ENCODE data around the gene RMRP.

RMRP gene

DNA sequence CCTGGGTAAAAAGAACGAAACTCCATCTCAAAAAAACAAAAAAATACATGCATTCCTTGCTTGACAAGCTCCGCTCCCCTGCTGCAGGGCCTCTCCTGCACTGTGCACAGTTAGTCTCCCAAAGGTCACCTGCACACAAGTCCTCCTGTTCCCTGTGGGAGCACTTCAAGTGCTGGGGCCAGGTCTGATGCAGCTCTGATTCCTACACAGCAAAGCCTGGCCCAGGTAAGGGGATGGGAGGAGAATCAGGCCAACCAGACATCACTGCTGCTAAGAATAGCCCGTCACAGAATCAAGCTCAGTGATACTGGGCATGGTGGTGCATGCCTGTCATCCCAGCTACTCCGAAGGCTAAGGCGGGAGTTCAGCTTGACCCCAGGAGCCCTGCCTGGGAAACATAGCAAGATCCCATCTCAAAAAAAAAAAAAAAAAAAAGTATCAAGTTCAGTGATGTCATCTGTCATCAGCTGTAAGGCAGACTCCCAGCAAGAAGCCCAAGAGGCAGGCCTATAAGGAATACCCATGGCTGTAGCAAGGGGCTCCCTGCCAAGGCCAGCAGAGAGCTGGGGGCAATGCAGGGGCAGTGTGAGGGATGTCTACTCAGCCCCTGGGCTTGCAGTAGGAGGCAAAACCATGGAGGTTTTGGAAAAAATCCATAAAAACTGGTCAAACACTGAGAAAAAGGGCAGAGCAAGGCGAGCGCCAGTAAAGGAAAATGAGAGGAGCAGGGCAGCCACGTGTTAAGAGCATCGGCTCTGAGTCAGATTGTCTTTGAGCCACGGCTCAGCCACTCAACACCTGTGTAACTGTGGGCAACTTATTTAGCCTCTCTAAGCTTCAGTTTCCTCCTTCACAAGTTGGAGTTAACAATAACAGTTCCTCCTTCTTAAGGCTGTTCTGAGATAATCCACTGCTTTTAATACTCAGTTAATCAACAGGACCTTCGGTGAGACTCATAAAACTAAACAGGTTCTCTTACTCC is 28.7 kb upstream of the RMRP start:
- DNase-seq, result no peak

GRCh38 chr9:35685506-35685905 is 27.7 kb upstream of the RMRP start:
- no peak for DNase-seq

DNA sequence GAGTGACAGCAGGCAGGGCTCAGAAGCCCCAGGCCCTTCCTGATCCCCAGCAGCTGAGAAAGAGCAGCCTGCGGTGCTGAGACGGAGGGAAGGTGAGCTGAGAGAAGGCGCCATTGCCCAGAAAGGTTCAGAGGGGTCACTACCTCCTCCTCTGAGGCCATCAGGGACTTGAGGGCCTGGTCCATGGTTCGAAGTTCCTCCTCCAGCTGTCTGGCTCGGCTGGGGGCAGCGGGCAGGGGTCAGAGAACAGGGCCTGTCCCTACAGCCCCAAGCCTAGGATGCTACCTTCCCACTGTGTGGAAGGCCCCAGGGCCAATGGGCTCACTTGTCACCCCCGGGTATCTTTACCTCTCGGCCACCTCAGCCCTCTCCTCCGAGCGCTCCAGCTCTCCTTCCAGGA is 27.1 kb upstream of the RMRP start:
- DNase-seq, result no peak

DNA sequence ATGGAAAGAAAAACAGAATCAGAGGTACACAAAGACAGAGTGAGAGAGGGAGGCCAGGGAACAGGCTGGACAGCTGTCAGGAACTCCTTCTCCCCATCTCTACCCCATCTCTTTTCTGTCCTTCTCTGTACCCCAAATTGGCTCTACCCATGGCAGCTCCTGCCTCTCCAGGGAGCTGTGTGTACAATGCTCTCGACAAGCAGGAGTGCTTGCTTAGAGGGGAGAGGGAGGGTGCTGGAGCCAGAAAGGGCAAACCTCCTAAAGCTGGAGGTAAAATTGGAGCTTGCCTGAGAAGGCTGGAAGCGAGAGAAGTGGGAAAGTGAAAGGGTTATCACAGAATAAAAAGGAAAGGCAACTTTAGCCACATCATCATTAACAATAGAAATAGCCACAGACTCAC is 25.5 kb upstream of the RMRP start:
- no peak for DNase-seq

- no peak for DNase-seq
Observed at GRCh38 chr9:35682520-35683315, 24.9 kb upstream of the RMRP start.

- DNase-seq, result no peak
Observed at GRCh38 chr9:35682051-35682450, 24.2 kb upstream of the RMRP start.

DNA sequence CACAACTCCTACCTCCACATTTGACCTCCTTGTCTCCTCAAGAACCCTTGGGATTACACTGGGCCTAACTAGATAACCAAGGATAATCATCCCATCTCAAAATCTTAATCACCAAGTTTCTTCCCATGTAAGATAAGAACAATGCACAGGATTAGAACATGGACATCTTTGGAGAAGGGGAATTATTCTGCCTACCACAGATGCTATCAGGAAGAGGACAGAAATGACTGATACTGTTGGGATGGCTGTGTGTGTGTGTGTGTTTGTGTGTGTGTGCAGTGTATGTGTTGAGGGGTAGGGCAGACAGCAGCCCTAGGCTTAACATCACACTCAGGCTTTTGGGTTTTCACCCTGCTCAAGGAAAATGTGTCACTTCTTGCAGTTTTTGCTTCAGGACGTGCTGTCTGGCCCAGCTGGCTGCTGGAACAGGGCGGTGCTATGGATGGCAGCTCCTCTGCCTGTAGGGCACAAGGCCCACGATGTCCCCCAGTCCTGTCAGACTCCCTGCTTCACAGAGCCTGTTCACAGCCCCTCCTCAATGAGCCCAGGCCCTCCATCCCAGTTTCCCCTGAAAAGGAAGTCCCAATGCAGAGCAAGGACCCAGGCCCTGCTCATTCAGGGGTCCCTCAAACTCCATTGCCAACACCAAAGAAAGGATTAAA is 23.7 kb upstream of the RMRP start:
- no peak for DNase-seq

DNA sequence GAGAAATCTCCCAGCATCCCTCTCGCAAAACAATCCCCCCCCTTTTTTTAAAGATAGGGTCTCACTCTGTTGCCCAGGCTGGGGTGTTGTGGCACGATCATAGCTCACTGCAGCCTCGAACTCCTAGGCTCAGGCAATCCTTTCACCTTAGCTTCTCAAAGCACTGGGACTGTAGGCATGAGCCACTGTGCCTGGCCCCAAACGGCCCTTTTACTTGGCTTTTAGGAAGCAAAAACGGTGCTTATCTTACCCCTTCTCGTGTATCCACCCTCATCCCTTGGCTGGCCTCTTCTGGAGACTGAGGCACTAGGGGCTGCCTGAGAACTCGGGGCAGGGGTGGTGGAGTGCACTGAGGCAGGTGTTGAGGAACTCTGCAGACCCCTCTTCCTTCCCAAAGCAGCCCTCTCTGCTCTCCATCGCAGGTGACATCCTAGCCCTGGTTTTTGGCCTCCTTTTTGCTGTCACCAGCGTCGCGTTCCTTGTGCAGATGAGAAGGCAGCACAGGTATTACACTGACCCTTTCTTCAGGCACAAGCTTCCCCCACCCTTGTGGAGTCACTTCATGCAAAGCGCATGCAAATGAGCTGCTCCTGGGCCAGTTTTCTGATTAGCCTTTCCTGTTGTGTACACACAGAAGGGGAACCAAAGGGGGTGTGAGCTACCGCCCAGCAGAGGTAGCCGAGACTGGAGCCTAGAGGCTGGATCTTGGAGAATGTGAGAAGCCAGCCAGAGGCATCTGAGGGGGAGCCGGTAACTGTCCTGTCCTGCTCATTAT is 22.7 kb upstream of the RMRP start:
- no peak for DNase-seq

- no peak for DNase-seq
Observed at GRCh38 chr9:35679766-35680330, 22.0 kb upstream of the RMRP start.

GRCh38 chr9:35679091-35679490 is 21.3 kb upstream of the RMRP start:
- no peak for DNase-seq

- peak; percentile 47 for DNase-seq
Observed at GRCh38 chr9:35675732-35676392, 18.0 kb upstream of the RMRP start.

- no peak for DNase-seq
Observed at GRCh38 chr9:35675204-35675603, 17.4 kb upstream of the RMRP start.

DNA sequence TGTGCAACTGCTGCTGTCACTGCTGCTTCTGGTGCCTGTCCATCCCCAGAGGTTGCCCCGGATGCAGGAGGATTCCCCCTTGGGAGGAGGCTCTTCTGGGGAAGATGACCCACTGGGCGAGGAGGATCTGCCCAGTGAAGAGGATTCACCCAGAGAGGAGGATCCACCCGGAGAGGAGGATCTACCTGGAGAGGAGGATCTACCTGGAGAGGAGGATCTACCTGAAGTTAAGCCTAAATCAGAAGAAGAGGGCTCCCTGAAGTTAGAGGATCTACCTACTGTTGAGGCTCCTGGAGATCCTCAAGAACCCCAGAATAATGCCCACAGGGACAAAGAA is 16.2 kb upstream of the RMRP start:
- DNase-seq, result no peak

DNA sequence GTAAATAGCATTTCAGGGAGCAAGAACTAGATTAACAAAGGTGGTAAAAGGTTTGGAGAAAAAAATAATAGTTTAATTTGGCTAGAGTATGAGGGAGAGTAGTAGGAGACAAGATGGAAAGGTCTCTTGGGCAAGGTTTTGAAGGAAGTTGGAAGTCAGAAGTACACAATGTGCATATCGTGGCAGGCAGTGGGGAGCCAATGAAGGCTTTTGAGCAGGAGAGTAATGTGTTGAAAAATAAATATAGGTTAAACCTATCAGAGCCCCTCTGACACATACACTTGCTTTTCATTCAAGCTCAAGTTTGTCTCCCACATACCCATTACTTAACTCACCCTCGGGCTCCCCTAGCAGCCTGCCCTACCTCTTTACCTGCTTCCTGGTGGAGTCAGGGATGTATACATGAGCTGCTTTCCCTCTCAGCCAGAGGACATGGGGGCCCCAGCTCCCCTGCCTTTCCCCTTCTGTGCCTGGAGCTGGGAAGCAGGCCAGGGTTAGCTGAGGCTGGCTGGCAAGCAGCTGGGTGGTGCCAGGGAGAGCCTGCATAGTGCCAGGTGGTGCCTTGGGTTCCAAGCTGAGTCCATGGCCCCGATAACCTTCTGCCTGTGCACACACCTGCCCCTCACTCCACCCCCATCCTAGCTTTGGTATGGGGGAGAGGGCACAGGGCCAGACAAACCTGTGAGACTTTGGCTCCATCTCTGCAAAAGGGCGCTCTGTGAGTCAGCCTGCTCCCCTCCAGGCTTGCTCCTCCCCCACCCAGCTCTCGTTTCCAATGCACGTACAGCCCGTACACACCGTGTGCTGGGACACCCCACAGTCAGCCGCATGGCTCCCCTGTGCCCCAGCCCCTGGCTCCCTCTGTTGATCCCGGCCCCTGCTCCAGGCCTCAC is 15.6 kb upstream of the RMRP start, which contains the start of gene CA9:
Gene CA9 (plus strand): TSS at position 797 of the 893 bp plus-strand sequence. CDS start 32 bp downstream, at position 829.
- DNase-seq, result no peak

DNA sequence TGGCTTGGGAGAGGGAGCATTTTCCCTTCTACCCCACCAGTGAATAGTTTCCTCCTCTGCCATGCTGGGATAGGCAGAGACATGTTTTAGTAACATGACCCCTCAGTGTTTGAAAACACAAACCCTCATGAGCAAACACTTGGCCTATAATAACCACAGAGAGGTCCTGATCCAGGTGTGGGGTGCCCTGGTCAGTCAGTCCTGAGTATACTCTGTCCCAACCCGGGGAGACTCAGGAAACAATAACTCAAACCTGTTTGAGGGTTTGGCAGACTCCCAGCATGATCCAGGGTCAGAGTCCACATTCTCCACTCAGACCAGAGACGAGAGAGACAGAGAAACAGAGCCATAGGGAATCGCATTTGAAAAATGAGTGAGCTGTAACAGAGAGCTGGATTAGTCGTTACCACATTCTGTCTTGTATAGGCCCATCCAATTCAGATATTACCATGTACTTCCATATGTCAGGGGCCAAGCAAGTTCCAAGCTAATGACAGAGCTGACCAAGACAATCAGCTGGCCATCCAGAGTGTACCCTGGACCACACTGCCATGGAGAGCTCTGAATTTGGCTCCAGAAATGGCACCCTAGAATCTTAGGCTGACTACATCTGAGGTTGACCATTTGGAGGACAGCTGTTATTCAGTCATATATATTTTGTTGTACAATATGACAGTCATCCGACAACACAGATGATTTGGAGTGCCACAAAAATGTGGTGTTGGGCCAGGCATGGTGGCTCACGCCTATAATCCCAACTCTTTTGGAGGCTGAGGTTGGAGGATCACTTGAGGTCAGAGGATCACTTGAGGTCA is 11.7 kb upstream of the RMRP start:
- no peak for DNase-seq

GRCh38 chr9:35667939-35668338 is 10.1 kb upstream of the RMRP start:
- DNase-seq, result no peak

- no peak for DNase-seq
Observed at GRCh38 chr9:35666549-35666948, 8.7 kb upstream of the RMRP start.

- no peak for DNase-seq
Observed at GRCh38 chr9:35666045-35666444, 8.2 kb upstream of the RMRP start.

DNA sequence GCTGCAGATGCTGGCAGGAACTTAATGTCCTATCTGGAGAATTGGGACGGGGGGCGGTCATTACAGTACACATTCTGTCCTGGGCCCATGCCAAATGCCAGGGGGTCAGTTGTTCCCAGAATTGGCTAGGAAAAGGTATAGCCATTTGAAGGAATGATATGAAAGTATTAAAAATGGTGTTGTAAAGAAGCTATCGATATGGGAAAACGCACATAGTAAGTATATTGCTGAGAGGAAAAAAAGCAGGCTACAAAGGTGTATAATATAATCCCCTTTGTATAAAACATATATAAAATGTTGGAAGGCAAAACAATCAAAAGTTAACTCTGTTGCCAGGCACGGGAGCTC is 7.6 kb upstream of the RMRP start:
- no peak for DNase-seq

Measured in activated CD4-positive, alpha-beta T cell treated with anti-CD3 and anti-CD28 coated beads for 48 hours (primary cell).